Measurements from ENCODE around the gene RABGAP1L.
A peak's percentile ranks its signal among the peaks of the same experiment; 100 is the strongest.

RABGAP1L gene

DNA sequence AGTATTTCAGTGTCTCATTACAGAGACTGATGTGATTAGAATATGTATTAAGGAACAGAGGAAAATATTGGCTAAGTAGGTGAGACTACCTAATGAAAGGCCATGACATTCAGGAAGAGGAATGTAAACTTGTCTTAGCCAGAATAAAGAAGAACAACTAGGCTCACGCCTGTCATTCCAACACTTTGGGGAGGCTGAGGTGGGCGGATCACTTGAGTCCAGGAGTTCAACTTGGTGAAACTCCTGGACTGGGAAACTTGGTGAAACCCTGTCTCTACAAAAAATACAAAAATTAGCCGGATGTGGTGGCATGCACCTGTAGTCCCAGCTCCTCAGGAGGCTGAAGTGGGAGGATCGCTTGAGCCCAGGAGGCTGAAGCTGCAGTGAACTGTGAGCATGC, 825.6 kb downstream of the RABGAP1L start:
- DNase-seq, result no peak

DNA sequence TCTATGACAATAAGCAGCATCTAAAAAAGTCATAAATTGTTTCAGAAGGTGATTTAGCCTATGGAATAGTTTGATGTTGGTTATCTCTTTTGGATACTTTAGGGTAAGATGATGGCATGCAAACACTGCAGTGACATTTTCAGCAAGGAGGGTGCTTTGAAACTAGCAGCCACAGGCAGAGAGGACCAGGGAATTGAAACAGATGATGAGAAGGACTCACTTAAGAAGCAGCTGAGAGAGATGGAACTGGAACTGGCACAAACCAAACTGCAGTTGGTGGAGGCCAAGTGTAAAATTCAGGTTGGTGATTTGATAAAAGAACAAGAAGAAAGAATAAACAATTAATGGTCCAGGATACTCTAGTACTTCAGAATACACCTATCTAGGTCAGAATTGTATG, 829.2 kb downstream of the RABGAP1L start:
- DNase-seq, result no peak

DNA sequence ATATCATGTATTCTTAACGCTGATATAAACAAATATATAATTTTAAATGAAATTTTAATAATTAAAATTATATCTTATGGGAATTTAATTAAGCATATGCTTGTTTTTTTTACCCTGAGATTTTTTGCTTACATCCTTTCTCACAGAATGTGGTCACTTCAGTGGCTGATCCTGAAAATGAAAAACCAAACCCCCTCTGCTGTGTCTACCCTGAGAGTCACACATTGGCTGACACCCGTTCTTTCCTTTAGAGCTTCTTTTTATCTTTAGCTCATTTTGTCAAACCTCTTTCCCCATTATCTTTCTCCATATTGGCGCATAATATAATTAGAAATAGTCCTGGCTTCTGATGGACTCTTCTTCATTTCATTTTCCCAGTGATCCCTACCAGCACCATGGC, 829.7 kb downstream of the RABGAP1L start:
- DNase-seq, result no peak

DNA sequence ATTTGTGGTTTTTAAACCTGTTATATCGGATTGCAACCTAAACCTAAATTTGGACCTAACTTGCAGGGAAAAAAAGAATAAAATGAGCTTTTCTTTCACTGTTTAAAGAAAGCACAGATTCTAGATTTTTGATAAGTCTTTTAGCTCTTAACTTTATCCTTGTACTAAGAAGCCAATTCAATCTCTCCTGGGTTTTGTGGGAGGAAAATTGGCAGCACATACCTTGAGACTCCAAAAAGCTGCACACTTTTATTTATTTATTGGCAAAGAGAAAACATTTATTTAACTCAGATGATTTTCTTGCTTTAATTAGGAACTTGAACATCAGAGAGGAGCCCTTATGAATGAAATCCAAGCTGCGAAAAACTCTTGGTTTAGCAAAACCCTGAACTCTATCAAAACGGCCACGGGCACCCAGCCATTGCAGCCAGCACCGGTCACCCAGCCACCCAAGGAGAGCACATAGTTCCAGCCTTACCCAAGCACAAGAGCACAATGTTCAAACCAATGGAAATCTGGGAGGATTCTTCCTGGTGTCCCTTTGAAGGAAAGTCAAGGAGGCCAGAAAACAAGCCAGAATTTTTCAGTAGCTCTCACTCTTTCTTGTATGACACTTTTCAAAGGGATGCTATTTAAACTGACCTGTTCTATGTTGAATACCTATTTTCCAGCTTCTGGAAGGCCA, 830.4 kb downstream of the RABGAP1L start:
- DNase-seq, result no peak

DNA sequence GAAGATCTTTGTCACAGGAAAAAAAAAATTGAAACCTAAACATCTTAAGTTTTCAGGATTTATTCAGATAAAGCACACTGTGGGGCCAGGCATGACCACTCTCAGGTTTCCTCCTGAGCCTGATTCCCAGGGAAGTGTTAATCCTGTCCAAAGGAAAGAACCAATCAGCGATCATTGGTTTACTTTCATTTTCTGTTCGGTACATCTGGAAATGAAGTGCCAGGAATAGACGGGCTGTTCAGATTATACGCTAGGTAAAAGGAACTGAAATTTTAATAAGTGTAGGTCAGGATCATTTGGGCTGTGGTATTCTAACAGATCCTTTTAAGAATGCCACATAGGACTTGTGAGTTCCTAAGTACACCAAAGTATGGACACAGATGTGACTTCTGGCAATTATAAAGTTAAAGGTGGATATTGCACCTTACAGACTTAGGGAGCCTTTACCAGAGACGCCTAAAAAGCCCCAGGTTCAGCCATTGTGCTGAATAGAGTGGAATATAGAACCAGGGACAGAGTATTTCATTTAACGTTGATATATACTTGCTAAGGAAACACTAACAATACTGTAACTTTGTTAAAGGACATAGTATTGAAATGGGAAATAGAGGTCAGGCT, 831.2 kb downstream of the RABGAP1L start:
- no peak for DNase-seq

DNA sequence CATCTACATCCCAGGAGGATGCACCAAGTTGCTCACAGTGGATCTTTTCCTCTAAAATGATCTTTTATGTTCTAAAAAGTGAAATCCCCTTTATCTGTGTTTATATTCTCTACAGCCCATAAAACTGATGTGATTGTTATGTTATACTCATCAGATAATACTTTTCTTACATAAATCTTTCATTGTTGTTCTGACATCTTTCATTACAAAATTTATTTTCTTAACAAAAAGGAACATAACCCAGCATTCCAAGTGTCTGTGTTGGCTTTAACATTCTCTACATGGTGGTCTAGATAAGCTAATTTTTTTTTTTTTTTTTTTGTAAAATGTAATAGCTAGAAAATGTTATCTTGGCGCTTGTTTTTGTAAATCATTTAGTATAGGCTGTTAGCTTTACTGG, 832.2 kb downstream of the RABGAP1L start:
- DNase-seq, result no peak

DNA sequence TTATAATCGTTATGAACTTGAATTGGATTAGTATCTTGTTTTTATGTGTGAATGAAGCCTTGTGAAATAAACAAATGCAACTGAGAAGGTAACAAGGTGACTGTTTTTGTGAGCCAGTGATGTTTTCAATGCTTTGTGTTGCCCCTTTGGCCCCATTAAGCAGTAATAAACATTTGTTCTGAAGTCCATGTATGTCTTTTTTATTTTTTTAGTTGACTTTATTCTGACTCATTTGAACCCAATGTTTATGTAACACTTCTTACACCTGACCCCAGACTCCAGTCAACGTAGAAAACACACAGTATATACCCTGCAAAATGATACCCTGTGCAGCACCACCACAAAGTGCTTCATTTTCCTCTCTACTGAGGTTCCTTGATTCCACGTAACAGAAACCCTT, 835.8 kb downstream of the RABGAP1L start:
- DNase-seq, result no peak

DNA sequence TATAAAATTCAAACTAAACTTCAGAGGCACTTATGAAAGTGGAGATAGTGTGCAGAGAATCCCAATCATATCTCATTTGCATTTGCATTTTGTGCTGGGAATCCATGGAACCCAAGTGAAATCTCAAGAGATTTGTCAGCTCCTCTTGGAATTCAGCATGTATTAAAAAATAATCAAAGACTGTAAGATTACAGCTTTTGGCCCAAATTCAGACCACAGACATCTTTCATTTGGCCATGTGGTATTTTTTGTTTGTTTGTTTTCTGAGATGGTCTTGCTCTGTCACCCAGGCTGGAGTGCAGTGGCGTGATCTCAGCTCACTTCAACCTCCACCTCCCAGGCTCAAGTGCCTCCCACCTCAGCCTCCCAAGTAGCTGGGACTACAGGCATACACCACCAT, 836.6 kb downstream of the RABGAP1L start:
- DNase-seq, result no peak

DNA sequence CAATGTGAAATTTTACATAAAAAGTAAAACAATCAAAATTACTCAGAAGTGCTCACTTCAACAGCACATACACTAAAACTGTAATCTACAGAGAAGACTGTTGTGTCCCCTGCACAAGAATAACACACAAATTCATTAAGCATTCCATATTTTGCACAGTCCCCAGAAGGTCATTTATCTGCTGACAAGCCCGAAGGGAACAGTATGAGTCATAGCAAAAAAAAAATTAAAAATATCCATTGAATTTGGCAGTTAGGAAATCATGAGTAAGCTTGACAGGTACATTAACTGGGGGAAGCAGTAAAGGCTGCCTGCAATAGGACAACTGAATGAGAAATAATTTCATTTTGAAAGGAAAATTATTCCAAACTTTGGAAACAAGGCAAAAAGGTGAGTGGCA, 837.2 kb downstream of the RABGAP1L start:
- DNase-seq, result no peak

DNA sequence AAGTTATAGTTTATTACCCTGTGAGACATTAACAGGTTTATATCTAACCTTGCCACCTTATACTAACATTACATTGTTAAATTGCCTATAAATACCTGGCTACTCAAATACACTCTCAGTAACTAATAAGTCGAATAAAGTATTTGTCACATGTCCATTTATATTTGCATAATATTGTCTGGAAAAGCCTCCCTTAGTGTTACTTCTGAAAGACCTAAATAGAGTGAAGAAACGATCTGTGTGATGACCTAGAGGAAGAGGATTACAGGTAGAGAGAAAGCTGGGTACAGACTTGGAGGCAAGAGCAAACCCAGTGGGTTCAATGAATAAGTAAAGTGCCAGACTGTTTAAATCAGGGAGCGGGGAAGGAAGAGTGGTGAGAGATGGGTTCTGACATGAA, 837.7 kb downstream of the RABGAP1L start:
- no peak for DNase-seq

DNA sequence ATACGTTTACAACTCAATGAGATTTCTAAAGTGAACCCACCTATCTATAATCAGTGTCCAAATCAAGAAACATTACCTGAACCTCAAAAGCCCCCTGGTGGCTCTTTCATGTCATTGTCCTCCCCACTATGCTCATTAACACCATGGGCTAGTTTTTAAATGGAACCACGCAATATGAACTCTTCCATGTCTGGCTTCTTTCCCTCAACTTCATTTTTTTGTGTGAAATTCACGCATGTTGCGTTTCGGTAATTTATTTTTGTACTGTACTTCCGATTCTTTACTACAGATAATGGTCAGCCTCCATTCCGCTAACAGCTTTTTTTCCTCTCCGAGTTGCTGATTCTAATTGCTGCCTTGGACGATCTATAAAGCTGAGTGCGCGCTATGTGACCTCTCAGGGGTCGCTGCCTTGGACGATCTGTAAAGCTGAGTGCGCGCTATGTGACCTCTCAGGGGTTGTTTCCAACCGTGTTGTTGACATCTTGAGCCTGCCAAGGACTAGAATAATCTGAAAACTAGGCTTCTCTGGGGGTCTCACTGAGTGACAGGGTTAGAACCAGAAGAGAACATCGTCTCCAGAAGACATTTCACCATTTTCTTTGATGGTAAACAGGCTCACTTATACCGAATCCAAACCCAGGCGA, 839.4 kb downstream of the RABGAP1L start:
- DNase-seq, result peak; percentile 50

DNA sequence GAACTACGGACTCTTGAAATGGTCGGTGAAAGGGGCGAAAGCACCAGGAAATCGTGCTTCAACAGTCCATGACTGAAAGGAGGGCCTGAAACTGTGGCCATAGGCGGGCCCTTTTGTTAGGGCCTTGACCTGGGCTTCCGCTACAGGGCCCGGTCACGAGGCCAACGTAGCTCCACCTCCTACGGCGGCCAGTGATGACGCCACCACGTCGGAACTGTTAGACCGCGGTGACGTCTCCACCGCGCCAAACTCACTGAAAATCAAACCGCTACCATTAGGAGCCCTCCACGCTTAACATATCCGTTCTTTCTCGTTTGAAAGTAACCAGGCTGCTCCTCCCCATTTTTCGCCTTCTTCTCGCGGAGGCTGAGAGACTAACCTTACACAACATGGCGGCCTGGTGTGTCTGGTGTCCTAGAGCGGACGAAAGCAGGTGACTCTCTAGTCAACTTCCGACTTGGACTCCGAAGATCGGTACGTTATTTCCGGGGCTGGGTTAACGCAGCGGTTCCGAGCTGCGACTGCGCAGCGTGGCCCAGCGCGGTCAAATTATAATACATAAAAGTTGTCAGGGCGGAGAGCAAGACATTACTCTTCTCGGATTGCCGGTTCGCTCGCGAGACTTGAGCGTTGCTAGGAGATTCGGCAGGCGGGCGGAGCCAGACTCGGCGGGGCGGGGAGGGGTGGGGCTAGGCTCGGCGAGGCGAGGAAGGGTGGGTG, 840.1 kb downstream of the RABGAP1L start:
- DNase-seq, result peak; percentile 96

DNA sequence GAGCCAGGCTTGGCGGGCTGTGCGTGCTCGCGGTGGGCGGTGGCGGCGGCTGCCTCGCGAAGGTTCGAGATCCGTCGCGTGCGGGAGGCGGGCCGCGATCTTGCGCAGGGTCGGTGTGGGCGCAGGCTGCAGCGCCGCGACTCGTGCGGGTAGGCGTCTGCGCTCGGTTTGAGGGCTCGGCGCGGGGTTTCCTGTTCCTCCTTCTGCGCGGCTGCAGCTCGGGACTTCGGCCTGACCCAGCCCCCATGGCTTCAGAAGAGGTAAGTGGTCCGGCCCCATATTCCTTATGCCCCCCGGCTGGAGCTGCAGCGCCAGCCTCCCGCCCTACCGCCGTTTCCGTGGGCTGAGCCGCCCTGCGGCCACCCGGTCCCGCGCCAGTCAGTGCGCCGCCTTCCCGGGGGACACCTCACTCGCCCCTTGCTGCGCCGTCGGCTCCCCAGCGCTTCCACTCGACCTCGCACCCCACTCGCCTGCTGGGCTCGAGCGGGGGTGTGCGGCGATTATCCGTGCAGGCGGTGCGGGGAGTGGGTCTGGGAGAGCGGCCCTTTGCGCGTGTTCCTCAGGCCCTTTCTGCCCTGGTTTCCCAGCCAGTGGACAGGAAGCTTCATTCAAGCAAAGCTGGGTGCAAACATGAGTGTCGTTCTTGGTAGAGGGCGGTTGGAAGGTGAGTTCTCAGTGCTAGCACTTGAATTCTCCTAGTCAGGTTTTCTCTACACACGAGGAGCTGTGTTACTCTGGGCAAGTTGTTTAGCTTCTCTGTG, 840.8 kb downstream of the RABGAP1L start, which contains the start of gene CACYBP:
TSS of gene CACYBP (plus strand) at position 12 of the 761 bp plus-strand sequence. CDS start at position 246, 234 bp downstream.
- peak; percentile 45 for DNase-seq

DNA sequence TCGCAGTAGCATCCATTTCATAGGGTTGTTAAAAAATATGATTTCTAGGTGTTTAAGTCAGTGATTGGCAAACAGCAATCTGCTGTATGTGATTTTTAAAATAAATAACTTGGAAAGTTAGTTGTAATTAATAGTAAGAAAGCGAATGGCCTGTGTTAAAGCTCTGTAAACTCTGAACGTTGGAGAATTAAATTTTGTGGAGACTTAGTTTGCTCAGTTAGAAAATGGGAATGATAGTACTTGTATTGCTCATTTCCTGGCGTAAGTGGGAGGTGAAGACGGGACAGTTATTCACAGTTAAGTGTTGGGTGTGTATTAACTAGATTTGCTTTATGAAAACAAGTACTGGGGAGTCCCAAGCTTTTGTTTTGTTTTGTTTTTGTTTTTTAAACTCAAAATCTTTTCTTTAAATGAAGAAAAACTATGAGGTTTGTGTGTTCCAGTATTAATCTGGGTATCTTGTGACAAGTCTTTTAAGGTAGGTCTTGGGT, 841.4 kb downstream of the RABGAP1L start:
- no peak for DNase-seq

DNA sequence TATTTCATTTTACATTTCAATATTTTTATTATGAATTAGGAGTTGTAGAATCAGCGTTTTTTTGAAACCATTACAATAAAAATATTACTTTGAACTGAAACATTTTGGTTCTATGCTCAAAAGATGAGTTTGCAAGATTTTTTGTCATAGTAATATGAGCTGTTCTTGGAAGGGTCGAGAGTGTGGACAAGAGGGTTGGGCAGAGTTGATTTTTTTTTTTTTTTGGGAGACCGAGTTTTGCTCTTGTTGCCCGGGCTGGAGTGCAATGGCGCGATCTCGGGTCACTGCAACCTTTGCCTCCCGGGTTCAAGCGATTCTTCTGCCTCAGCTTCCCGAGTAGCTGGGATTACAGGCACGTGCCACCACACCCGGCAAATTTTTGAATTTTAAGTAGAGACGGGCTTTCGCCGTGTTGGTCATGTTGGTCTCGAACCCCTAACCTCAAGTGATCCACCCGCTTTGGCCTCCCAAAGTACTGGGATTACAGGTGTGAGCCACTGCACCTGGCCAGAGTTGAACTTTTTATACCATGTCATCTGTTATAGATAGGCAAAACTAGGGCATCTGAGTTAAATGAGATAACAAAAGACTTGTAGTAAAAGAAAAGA, 843.7 kb downstream of the RABGAP1L start:
- no peak for DNase-seq

DNA sequence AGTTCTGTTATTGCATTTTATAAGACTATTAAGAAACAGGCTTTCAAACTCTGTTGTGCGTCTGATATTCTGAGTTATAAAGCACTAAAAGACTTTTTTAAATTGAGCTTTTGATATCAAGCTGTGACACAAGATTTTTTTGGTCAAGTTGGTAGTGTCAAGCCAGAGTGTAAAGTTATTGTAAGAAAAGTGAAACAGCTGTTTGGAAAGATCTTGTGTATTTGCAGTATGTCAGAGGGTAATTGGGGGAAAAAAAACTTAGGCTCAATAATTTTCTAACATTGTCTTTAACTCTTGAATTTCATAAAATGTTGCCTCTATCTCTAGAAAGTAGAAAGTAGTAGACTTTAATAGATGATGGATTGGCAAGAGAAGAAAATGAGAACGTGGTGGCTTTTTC, 844.2 kb downstream of the RABGAP1L start:
- DNase-seq, result no peak

DNA sequence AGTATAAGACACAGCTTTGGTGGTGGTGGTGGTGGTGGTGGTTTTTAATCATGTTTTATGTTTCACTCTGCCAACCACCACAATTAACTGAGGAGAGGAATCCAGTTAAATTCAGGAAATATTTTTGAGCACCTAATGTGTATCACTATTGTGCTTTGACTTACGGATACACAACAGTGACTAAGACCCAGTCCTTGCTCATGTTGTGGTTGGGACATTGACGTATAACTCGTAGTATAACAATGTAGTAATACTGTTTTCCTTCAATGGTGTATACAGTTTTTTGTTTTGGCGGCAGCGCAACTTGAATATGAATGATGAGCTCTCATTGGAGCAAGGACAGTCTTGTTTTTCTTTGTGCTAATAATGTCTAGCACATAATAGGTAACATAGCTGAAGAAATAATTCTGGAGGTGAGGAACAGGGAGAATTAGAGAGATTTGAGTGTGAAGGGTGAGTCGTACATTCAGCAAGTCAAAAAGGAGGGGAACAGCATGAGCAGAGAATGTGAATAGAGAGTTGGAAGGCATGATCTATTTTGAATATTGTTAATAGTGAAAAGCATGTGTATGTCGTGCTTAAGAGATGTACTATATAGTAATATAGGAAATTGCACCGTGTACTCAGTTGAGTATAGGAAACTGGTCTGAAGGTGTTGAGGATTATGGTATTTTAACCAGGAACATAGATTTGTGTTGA, 845.9 kb downstream of the RABGAP1L start:
- peak; percentile 11 for DNase-seq

DNA sequence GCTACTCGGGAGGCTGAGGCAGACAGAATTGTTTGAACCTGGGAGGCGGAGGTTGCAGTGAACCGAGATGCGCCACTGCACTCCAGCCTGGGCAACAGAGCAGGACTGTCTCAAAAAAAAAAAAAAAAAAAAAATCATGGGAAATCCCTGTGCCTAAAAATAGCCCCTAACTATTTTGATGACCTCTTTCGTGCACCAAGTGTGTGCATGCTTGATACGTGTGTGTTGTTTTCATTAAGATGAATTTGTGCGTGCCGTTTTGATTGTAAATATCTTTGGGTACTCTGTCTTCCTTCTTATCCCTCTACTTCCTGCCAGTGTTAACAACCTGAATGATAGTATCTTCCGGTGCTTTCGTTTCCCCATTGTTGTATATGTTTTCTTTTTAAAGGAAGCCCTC, 850.2 kb downstream of the RABGAP1L start:
- no peak for DNase-seq

DNA sequence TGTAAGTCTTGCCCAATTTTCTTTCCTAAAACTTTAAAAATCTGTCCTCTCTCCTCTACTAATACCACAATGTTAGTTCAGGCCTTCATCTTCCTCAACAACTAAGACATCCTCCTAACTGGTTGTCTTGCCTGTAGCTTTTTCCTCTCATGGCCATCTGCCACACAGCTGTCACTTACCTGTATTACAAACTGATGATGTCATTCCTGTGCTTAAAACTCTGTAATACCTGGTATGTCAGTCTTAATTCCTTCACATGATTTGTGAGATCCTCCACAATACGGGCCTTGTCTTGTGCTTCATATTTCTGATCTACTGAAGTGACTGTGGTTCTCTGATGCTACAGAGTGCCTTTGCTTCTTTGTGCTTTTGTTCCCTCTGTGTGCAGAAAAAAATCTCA, 854.1 kb downstream of the RABGAP1L start:
- no peak for DNase-seq

DNA sequence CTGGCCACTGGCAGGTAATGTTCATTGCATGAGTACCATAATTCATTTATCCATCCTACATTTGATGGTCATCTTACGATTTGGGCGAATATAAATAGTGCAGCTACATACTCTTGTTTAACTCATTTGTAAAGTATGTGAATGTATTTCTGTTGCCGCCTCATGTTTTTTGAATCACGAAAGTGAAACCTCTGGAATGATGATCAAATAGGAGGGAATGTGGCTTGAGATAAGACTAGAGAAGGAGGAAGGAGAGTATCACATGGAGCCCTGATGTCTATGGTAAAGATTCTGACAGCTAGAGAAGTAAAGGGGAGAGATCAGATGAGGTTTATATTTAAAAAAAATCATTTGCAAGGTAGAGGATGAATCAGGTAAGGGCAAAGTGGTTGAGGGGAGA, 855.9 kb downstream of the RABGAP1L start:
- DNase-seq, result no peak

DNA sequence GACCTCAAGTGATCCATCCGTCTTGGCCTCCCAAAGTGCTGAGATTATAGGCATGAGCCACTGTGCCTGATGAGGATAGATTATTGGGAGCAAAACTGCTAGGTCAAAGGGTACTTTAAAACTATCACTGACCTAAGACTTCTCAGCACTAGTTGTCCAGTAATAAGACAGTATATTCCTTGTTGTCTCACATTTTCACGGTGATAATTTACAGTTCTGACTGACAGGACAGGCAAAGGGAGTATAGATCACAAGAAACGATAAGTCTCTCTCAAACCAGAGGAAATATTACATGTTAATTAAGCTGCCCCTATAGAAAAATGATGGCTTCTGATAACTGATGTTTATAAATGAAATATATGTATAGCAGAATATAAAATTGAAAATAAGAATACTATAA, 860.2 kb downstream of the RABGAP1L start:
- DNase-seq, result no peak

Data from activated CD4-positive, alpha-beta T cell treated with anti-CD3 and anti-CD28 coated beads for 48 hours (primary cell).